Spleen (tissue), 7 donors: ENCODE measurements around the gene NUDT12.

Experiments used
- CTCF ChIP-seq, 11 experiments: fragments of 200-600 bp in 7 of 11; fragments of 450-650 bp in 4 of 11; sonication (generic) in 4 of 11; IDR thresholded peaks in 8 of 11; conservative IDR thresholded peaks in 3 of 11; 1 replicate in 7 of 11; 2 replicates in 4 of 11; pipeline versions ENCODE4 v1.4.0 to v1.8.0; 2016 to 2021; ENCODE audit warnings: antibody characterized with exemption in 11 of 11, inconsistent platforms in 4 of 11, mild to moderate bottlenecking in 1 of 11
- POLR2A ChIP-seq, 3 donors: fragments of 450-650 bp; IDR thresholded peaks; one replicate each; pipeline ENCODE4 v1.5.1; 2017; ENCODE audit warnings: antibody characterized with exemption in 3 of 3, mild to moderate bottlenecking in 1 of 3
- POLR2AphosphoS5 ChIP-seq, 3 donors: sonication (generic); formaldehyde crosslinking; IDR thresholded peaks; one replicate each; pipeline ENCODE4 v1.5.1; 2017; ENCODE audit warnings: antibody characterized with exemption in 3 of 3
- donor health status: DM: no; HTN: no; CAD: no; lungs with moderate emphysema.
- donor health status: DM: no; HTN: no; CAD: no.
- donor health status: DM: no; HTN: no; CAD: no.

- TF ChIP-seq POLR2A (IDR thresholded peaks at IDR 0.05) = no peak
- TF ChIP-seq POLR2AphosphoS5 (IDR thresholded peaks at IDR 0.05) = no peak
- no peak for TF ChIP-seq CTCF (IDR thresholded peaks at IDR 0.05 in 8 of 11, conservative IDR thresholded peaks at IDR 0.05 in 3 of 11)
These were observed 30.4 kb downstream of the NUDT12 start for GRCh38 chr5:103532086-103532734.
